ENCODE results near the gene NTNG1. TPM values are rescaled to one million over a fixed set of nuclear protein-coding genes. Genes with fewer than 3 reads are reported as not detected.

NTNG1 gene
- not detected in 5 replicates for total RNA-seq (2022; extraction: Qiagen RNA extraction)

DNA sequence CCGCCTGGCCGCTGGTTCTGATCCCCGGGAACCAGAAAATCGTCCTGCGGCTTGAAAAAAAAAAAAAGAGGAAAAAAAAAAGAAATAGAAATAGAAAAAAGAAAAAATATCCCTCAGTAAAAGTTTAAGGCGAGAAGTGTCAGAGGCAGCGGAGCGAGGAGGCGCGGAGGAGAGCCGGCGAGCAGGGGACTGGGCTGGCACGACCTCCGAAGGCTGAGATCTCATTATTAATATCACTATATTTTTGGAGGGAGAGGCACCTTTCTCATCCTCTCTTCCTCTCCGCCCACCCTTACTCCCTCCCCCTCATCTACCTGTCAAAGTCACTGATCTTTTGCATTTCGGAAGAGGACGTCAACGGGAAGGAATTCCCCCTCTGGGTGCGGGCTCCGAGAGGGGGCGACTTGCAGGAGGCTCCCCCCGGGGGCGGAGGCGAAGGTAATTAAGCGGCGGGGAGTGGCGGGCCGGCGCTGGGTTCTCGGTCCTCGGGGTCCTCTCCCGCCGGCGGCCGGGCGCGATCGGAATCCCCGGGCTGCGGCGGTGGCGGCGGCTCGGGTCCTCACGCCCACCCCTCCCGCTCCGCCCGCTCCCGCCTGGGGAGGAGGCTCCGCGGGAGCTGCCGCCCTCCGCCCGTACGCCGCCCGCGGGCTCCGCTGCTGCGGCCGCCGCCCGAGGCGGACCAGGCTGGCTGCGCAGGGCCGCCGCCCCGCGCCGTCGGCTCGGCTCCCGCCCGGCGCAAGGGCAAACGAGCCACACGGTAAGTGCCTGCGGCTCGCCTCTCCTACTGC, at the start of gene NTNG1:
TSS of gene NTNG1 (plus strand) at position 337 of the 788 bp plus-strand sequence.

Other genes starting within 250 kb of the NTNG1 start
- not detected in 5 replicates for gene PRMT6, start 84.4 kb upstream of the NTNG1 start, total RNA-seq (2022; extraction: Qiagen RNA extraction)